Calu3 (cell line): ENCODE data around the gene GLRX2. TPM values are rescaled to one million over a fixed set of nuclear protein-coding genes. Genes with fewer than 3 reads are reported as not detected.

Source experiments
- BruUV-seq: library from RNA; stranded (reverse); fragments of 400-500 nt; replicated peaks from 2 replicates; lab custom pipeline; 2021; lab: Mats Ljungman, UMichigan
- CTCF ChIA-PET: fragments of 300-600 bp; sonication (Branson Sonifier 250); formaldehyde crosslinking; loops from one replicate; lab custom pipeline; 2022; ENCODE audit warnings: antibody characterized with exemption; lab: Charles Lee
- DNase-seq: peaks from one replicate; pipeline ENCODE4 v3.0.0; 2022
- H3K27ac Mint-ChIP-seq: one replicate; pipeline ENCODE4 v1.8.0; 2022; ENCODE audit warnings: mixed read lengths; ENCODE audit not compliant: unreplicated experiment
- H3K27me3 Mint-ChIP-seq: one replicate; pipeline ENCODE4 v1.8.0; 2022; ENCODE audit warnings: mixed read lengths; ENCODE audit not compliant: unreplicated experiment
- H3K36me3 Mint-ChIP-seq: one replicate; pipeline ENCODE4 v1.8.0; 2022; ENCODE audit warnings: mild to moderate bottlenecking, moderate library complexity, mixed read lengths; ENCODE audit not compliant: insufficient read depth, unreplicated experiment
- H3K4me1 Mint-ChIP-seq: one replicate; pipeline ENCODE4 v1.8.0; 2022; ENCODE audit warnings: mild to moderate bottlenecking, low read depth, mixed read lengths; ENCODE audit not compliant: unreplicated experiment
- H3K4me3 Mint-ChIP-seq: one replicate; pipeline ENCODE4 v1.8.0; 2022; ENCODE audit warnings: mild to moderate bottlenecking, low read depth, moderate library complexity, mixed read lengths; ENCODE audit not compliant: unreplicated experiment
- H3K9me3 Mint-ChIP-seq: one replicate; pipeline ENCODE4 v1.8.0; 2022; ENCODE audit warnings: low read depth, mixed read lengths; ENCODE audit not compliant: unreplicated experiment
- intact Hi-C: fragments of 100-400 bp; cut with micrococcal nuclease; formaldehyde crosslinking; loops from one replicate; pipeline ENCODE4 v1.10.0; 2022; ENCODE audit not compliant: unreplicated experiment
- total RNA-seq: library from RNA; stranded (reverse); gene quantifications from 2 replicates; pipeline ENCODE4 v1.2.3, GENCODE V29; 2022
- TF ChIP-seq, protein P1 (sequence below): fragments of 200-600 bp; IDR thresholded peaks from one replicate; pipeline ENCODE4 v1.8.0; 2022; ENCODE audit warnings: antibody characterized with exemption; ENCODE audit not compliant: unreplicated experiment

GLRX2 gene
- total RNA-seq, 1 experiment from 2014 or later, result 25.7 TPM

DNA sequence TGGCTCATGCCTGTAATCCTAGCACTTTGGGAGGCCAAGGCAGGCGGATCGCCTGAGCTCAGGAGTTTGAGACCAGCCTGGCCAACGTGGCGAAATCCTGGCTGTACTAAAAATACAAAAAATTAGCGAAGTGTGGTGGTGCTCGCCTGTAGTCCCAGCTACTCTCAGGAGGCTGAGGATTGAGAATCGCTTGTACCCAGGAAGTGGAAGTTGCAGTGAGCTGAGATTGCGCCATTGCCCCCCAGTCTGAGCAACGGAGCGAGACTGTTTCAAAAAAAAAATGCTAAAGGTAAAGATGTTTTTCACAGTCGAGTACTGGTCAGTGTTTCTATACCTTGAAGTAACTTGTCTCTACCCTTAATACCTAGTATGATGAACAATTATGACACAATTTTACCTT is 11.1 kb downstream of the GLRX2 start:
- BruUV-seq, result no TSS peak
- Mint-ChIP-seq H3K4me1 (no peaks in the 10 kb centered on the region), H3K27me3 (no peaks in the 10 kb centered on the region), H3K27ac (no peak overlapping the region), H3K9me3 (no peaks in the 10 kb centered on the region), H3K36me3 (peaks cover 11% of the 10 kb centered on the region), H3K4me3 (no peak overlapping the region)
- intact Hi-C loops, result no loop called here
- TF ChIP-seq, protein P1, sequence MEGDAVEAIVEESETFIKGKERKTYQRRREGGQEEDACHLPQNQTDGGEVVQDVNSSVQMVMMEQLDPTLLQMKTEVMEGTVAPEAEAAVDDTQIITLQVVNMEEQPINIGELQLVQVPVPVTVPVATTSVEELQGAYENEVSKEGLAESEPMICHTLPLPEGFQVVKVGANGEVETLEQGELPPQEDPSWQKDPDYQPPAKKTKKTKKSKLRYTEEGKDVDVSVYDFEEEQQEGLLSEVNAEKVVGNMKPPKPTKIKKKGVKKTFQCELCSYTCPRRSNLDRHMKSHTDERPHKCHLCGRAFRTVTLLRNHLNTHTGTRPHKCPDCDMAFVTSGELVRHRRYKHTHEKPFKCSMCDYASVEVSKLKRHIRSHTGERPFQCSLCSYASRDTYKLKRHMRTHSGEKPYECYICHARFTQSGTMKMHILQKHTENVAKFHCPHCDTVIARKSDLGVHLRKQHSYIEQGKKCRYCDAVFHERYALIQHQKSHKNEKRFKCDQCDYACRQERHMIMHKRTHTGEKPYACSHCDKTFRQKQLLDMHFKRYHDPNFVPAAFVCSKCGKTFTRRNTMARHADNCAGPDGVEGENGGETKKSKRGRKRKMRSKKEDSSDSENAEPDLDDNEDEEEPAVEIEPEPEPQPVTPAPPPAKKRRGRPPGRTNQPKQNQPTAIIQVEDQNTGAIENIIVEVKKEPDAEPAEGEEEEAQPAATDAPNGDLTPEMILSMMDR, result no peak
- CTCF ChIA-PET, result no interaction called here
- DNase-seq, result no peak

DNA sequence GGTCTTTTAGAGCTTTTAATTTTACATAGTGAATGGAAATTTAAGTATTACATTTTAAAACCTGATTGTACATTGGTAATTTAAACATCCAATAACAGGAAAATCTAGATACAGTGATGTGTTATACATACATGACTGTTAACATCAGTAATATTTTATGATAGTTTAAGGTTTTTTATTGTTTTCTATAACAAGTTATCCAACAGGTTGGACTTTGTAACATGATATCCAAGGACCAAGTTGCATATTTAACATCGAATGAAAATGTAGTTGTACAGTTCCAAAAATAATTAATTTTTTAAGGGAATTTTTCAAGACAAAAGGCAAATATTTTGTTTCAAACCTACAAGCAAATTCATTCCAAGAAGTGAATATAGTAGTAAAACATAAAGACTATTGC is 14.3 kb downstream of the GLRX2 start:
- H3K27me3 Mint-ChIP-seq, result no peaks in the 10 kb centered on the region
- no TSS peak for BruUV-seq
- no peaks in the 10 kb centered on the region for H3K9me3 Mint-ChIP-seq
- DNase-seq, result no peak
- TF ChIP-seq, protein P1, result no peak
- peaks cover 14% of the 10 kb centered on the region for H3K36me3 Mint-ChIP-seq
- intact Hi-C loops, result no loop called here
- H3K27ac Mint-ChIP-seq, result no peak overlapping the region
- H3K4me3 Mint-ChIP-seq, result no peak overlapping the region
- CTCF ChIA-PET, result no interaction called here
- no peaks in the 10 kb centered on the region for H3K4me1 Mint-ChIP-seq

DNA sequence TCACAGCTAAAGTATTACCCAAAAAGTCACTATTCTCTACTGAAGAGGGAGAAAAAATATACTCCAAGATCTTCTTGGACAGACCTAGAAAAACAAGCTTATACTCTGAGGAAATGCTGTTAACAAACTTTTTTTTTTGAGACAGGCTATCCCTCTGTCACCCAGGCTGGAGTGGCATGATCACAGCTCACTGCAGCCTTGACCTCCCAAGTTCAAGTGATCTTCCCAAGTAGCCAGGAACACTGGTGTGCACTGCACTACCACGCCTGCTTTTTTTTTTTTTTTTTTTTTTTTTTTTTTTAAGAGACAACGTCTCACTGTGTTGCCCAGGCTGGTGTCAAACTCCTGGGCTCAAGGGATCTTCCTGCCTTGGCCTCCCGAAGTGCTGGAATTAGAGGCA is 17.3 kb downstream of the GLRX2 start:
- Mint-ChIP-seq H3K36me3 (peaks cover 20% of the 10 kb centered on the region), H3K9me3 (no peaks in the 10 kb centered on the region), H3K27ac (no peak overlapping the region), H3K4me3 (no peak overlapping the region), H3K27me3 (no peaks in the 10 kb centered on the region), H3K4me1 (no peaks in the 10 kb centered on the region)
- DNase-seq, result no peak
- no TSS peak for BruUV-seq
- TF ChIP-seq, protein P1, result no peak
- CTCF ChIA-PET, result no interaction called here
- intact Hi-C loops, result no loop called here

DNA sequence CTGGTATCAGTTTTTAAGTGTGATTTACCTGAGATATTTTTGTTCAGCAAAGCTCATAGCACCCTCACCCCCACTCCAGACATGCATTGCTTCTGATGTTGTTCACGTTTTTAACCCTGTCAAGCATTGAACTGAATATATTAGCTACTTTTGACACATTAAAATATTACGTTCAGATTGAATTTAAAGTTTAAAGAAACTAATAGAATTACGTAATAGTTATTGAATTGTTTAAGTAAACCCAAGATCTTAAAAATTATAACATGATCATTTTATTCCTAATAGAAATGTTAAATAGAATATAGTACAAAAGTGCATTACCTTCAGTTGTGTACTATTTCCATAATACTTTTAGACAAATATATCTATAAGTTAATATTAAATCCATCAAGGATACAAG is 18.9 kb downstream of the GLRX2 start:
- Mint-ChIP-seq H3K4me3 (no peak overlapping the region), H3K4me1 (no peaks in the 10 kb centered on the region), H3K9me3 (no peaks in the 10 kb centered on the region), H3K36me3 (peaks cover 28% of the 10 kb centered on the region), H3K27me3 (no peaks in the 10 kb centered on the region), H3K27ac (no peak overlapping the region)
- BruUV-seq, result no TSS peak
- CTCF ChIA-PET, result no interaction called here
- TF ChIP-seq, protein P1, result no peak
- DNase-seq, result no peak
- intact Hi-C loops, result no loop called here
